Upper lobe of left lung (tissue), 6 donors: ENCODE results near the gene MINDY4B. TPM values are rescaled to one million over a fixed set of nuclear protein-coding genes. Genes with fewer than 3 reads are reported as not detected.
"Not testable (repeated sequence)": the region's sequence is repeated elsewhere in the genome, so short reads cannot be mapped to it uniquely, and the experiment has no call there.

Experiments
- ATAC-seq, 2 donors: fragments of 200-7000 bp; cut with Tn5 transposase; one replicate each; pipeline ENCODE4 v1.9.1; 2022; ENCODE audit warnings: mild to moderate bottlenecking in 2 of 2, moderate library complexity in 2 of 2; ENCODE audit not compliant: low FRiP score in 2 of 2
- DNase-seq, 2 donors: peaks; one replicate each; pipeline ENCODE4 v3.0.0-alpha.2; 2019 to 2020
- H3K27ac ChIP-seq, 4 donors: fragments of 200-600 bp; sonication (generic); one replicate each; pipeline ENCODE4 v1.5.1; 2016 to 2019
- H3K27me3 ChIP-seq, 4 donors: fragments of 200-600 bp; sonication (generic); one replicate each; pipeline ENCODE4 v1.5.1; 2017 to 2019
- H3K36me3 ChIP-seq, 4 donors: fragments of 200-600 bp; sonication (generic); one replicate each; pipeline ENCODE4 v1.5.1; 2016 to 2019
- H3K4me1 ChIP-seq, 4 donors: fragments of 200-600 bp; sonication (generic); one replicate each; pipeline ENCODE4 v1.5.1; 2018 to 2019
- H3K4me3 ChIP-seq, 4 donors: fragments of 200-600 bp; sonication (generic); one replicate each; pipeline ENCODE4 v1.5.1; 2017 to 2019; ENCODE audit warnings: mild to moderate bottlenecking in 2 of 4, moderate library complexity in 1 of 4
- H3K9me3 ChIP-seq, 4 donors: fragments of 200-600 bp; sonication (generic); one replicate each; pipeline ENCODE4 v1.5.1; 2018 to 2019
- CTCF ChIP-seq, 6 experiments: fragments of 450-650 bp in 4 of 6; fragments of 200-600 bp in 2 of 6; sonication (generic) in 2 of 6; IDR thresholded peaks; one replicate each; pipeline ENCODE4 v1.5.1; 2016 to 2019; ENCODE audit warnings: antibody characterized with exemption in 6 of 6
- EP300 ChIP-seq, 4 donors: sonication (generic); formaldehyde crosslinking; IDR thresholded peaks; one replicate each; pipeline ENCODE4 v1.5.1; 2017; ENCODE audit warnings: antibody characterized with exemption in 4 of 4, control low read depth in 2 of 4
- POLR2A ChIP-seq, 4 donors: fragments of 450-650 bp; IDR thresholded peaks; one replicate each; pipeline ENCODE4 v1.5.1; 2016 to 2017; ENCODE audit warnings: antibody characterized with exemption in 4 of 4, mild to moderate bottlenecking in 2 of 4
- POLR2AphosphoS5 ChIP-seq, 2 donors: sonication (generic); formaldehyde crosslinking; IDR thresholded peaks; one replicate each; pipeline ENCODE4 v1.5.1; 2017; ENCODE audit warnings: antibody characterized with exemption in 2 of 2
- WGBS, 2 donors: methylation state at CpG; one replicate each; pipeline ENCODE4 v1.1.5; 2017 to 2018; 5-methylcytosine and 5-hydroxymethylcytosine counted together
- total RNA-seq, 6 donors: library from RNA; depleted of rRNA in 4 of 6; stranded (reverse); fragments of >200 nt in 4 of 6; gene quantifications; one replicate each; pipeline versions ENCODE4 v1.1.0 to v1.2.1, GENCODE V29; 2016 to 2021
- donor health status: DM: no; HTN: no; CAD: no; lungs with moderate emphysema.
- donor health status: DM: no; HTN: yes; CAD: no; lungs with severe emphysema.

MINDY4B gene
- total RNA-seq, 6 donors from 2014 or later: not detected

- Histone ChIP-seq H3K9me3 (no peaks in the 10 kb centered on the region), H3K4me1 (no peaks in the 10 kb centered on the region), H3K27me3 (no peaks in the 10 kb centered on the region), H3K4me3 (no peak overlapping the region), H3K27ac (no peak overlapping the region), H3K36me3 (no peaks in the 10 kb centered on the region)
- WGBS, 2 donors: 49 to 51% methylated on average over 2 of the region's 2 CpGs
- ATAC-seq (no peak), DNase-seq (no peak)
- TF ChIP-seq POLR2A (IDR thresholded peaks at IDR 0.05) (no peak), EP300 (IDR thresholded peaks at IDR 0.05) (no peak), CTCF (IDR thresholded peaks at IDR 0.05) (no peak), POLR2AphosphoS5 (IDR thresholded peaks at IDR 0.05) (no peak)
These were observed 43.4 kb downstream of the MINDY4B start for GRCh38 chr3:150861851-150862250.

GRCh38 chr3:150857936-150858335 lies 47.3 kb downstream of the MINDY4B start:
- H3K36me3 ChIP-seq, H3K27ac ChIP-seq, H3K9me3 ChIP-seq, H3K4me3 ChIP-seq, ATAC-seq, H3K4me1 ChIP-seq, H3K27me3 ChIP-seq: not testable (repeated sequence)
- WGBS, 2 donors: 81 to 95% methylated on average over 8 of the region's 8 CpGs
- DNase-seq: peak in 1 of 2 donors; percentile 66

- Histone ChIP-seq H3K27me3 (no peaks in the 10 kb centered on the region), H3K9me3 (peaks cover 0 to 7% (median 4%) of the 10 kb centered on the region in 4 donors), H3K4me3 (no peak overlapping the region), H3K4me1 (no peaks in the 10 kb centered on the region), H3K27ac (no peak overlapping the region), H3K36me3 (no peaks in the 10 kb centered on the region)
- TF ChIP-seq EP300 (IDR thresholded peaks at IDR 0.05) (no peak), CTCF (IDR thresholded peaks at IDR 0.05) (no peak), POLR2AphosphoS5 (IDR thresholded peaks at IDR 0.05) (no peak), POLR2A (IDR thresholded peaks at IDR 0.05) (no peak)
- no peak for ATAC-seq
- WGBS, 2 donors: 76 to 94% methylated on average over 3 of the region's 3 CpGs
- DNase-seq: no peak
These were observed 55.0 kb downstream of the MINDY4B start for GRCh38 chr3:150850191-150850590.

- no peaks in the 10 kb centered on the region for H3K36me3 ChIP-seq
- H3K4me1 ChIP-seq: peaks cover 0 to 6% (median 0%) of the 10 kb centered on the region in 4 donors
- DNase-seq (no peak), ATAC-seq (no peak)
- TF ChIP-seq POLR2AphosphoS5 (IDR thresholded peaks at IDR 0.05) (no peak), CTCF (IDR thresholded peaks at IDR 0.05) (no peak), EP300 (IDR thresholded peaks at IDR 0.05) (no peak), POLR2A (IDR thresholded peaks at IDR 0.05) (no peak)
- whole genome bisulfite sequencing, 2 donors: 66 to 76% methylated on average over 1 of the region's 1 CpG
- H3K4me3 ChIP-seq: no peak overlapping the region
- H3K9me3 ChIP-seq: peaks cover 0 to 7% (median 4%) of the 10 kb centered on the region in 4 donors
- no peak overlapping the region for H3K27ac ChIP-seq
- H3K27me3 ChIP-seq: no peaks in the 10 kb centered on the region
These were observed 56.4 kb downstream of the MINDY4B start for GRCh38 chr3:150848864-150849263.

- H3K27me3 ChIP-seq: no peaks in the 10 kb centered on the region
- 97 to 100% methylated on average over 1 of the region's 1 CpG for WGBS, 2 donors
- ATAC-seq: no peak
- H3K27ac ChIP-seq: no peak overlapping the region
- DNase-seq: no peak
- peaks cover 0 to 7% (median 4%) of the 10 kb centered on the region in 4 donors for H3K9me3 ChIP-seq
- no peaks in the 10 kb centered on the region for H3K36me3 ChIP-seq
- no peak for TF ChIP-seq EP300 (IDR thresholded peaks at IDR 0.05)
- no peak for TF ChIP-seq POLR2A (IDR thresholded peaks at IDR 0.05)
- H3K4me3 ChIP-seq: no peak overlapping the region
- H3K4me1 ChIP-seq: peaks cover 0 to 6% (median 0%) of the 10 kb centered on the region in 4 donors
These were observed 57.8 kb downstream of the MINDY4B start for GRCh38 chr3:150847433-150847832.

- peaks cover 0 to 6% (median 0%) of the 10 kb centered on the region in 4 donors for H3K4me1 ChIP-seq
- no peak overlapping the region for H3K4me3 ChIP-seq
- WGBS, 2 donors: 52% methylated on average over 3 of the region's 3 CpGs
- no peaks in the 10 kb centered on the region for H3K36me3 ChIP-seq
- ATAC-seq (no peak), DNase-seq (no peak)
- no peak for TF ChIP-seq POLR2AphosphoS5 (IDR thresholded peaks at IDR 0.05)
- TF ChIP-seq CTCF (IDR thresholded peaks at IDR 0.05): no peak
- TF ChIP-seq EP300 (IDR thresholded peaks at IDR 0.05): no peak
- no peak for TF ChIP-seq POLR2A (IDR thresholded peaks at IDR 0.05)
- H3K27me3 ChIP-seq: no peaks in the 10 kb centered on the region
- no peaks in the 10 kb centered on the region for H3K9me3 ChIP-seq
- no peak overlapping the region for H3K27ac ChIP-seq
These were observed 60.8 kb downstream of the MINDY4B start for GRCh38 chr3:150844484-150844883.
